ENCODE data around the gene PLIN4.

Gene PLIN4

DNA sequence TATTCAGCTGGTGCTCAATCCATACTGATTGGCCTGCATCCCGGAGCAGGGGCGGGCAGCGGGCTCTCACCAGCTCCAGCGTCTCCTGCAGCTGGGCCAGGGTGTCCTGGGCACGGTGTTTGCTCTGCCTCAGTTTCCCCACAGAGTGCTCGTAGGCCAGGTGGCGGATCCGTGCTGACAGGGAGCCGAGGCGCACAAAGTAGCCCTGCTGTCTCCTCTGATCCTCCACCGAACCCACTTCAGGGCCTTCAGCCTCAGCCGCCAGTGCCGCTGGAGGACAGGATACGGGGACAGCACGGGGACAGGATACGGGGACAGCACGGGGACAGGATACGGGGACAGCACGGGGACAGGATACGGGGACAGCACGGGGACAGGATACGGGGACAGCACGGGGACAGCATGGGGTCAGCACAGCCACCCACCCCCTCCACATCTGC lies 7.3 kb upstream of the PLIN4 start:
- no peak for DNase-seq (ENCODE audit: low read depth)

DNA sequence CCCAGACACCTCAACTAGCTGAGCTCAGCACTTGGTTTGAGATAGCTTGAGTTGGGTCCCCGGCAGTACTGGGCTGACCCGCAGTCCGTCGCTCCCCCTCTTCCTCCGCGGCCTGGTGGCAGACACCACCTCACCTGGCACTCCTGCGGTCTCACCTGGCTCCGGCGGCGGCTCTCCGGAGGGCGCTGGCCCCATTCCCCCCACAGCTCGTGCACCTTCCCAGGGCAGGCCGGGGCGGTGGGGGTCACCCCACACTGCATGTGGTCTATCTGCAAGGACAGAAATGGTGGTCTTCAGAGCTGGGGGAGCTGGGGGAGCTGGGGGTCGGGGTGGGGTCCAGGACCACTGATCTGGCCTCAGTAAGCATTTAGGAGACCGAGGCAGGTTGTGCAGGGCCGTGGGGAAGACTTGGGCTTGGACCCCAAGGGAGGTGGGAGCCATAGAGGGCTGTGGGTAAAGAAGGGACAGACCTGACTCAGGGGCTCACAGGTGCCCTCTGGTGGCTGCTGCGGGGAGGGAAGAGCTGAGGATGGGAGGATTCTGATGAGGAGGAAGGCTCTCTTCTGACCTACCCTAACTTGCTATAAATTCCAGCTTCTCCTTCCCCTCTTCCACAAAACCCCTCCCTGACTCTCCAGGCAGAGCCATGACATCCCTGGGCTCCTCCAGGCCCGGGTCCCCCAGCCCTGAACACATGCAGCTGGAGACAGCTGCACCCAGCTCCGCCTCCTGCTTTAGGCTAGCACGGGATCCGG lies 6.7 kb upstream of the PLIN4 start:
- DNase-seq (ENCODE audit: low read depth): peak; percentile 64

DNA sequence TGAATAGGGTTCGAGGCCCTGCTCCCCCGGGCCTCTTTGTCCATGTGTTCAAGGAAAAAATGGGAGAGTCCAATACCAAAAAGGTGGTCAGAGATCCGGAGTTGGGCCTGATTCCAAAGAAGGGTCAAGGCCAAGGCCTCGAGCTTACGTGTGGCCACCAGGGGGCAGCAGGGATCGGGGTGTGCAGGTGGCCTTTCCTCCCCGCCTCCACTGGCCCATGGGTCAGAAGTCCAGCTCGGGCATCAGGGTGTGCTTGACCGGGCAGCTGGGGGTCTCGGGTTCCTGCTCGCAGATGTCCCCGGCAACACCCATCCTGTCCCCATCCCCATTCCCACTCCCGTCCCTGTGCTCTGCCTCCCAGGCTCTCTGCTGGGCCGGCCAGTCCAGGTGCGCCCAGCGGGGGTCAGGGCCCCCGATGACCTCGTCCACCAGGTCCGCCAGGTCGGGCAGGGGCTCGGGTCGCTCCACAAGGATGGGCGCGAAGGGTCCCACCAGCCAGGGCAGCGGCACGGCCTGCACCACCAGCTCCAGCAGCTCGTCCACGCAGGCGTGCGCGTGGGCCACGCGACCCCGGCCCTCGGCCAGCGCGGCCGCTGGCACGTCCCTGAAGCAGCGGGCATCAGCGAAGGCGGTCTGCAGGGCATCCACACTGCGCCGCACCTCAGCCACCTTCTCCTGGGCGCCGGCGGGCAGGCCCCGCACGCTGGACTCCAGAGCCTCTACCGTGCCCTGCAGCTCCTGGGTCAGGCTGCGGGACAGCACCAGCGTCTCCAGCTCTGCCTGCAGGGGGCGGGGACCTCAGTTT lies 5.2 kb upstream of the PLIN4 start:
- peak; percentile 20 for DNase-seq (ENCODE audit: low read depth)

DNA sequence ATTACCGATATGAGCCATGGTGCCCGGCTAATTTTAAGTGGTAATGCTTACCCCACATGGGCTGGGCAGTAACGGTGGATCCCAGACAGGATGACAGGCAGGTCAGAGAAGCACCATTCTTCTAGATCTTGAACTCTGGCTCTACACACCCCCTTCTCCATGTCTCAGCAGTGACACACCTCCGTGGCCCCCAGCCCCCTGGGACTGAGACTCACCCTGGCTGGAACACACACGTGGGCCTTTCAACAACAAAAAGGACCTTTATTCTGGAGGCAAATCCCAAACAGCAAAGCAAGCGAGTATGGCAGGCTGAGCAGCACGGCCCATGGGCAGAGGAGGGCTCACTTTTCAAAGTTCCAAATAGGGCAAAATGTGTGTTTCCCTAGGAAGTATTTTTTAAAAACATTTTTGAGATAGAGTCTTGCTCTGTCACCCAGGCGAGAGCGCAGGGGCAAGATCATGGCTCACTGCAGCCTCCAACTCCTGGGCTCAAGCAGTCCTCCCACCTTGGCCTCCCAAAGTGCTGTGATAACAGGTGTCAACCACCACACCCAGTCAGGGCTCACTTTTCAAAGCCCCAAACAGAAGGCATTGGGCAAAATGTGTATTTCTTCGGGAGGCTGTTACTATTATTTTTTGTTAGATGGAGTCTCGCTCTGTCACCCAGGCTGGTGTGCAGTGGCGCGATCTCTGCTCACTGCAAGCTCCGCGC lies 4.2 kb upstream of the PLIN4 start:
- no peak for DNase-seq (ENCODE audit: low read depth)

DNA sequence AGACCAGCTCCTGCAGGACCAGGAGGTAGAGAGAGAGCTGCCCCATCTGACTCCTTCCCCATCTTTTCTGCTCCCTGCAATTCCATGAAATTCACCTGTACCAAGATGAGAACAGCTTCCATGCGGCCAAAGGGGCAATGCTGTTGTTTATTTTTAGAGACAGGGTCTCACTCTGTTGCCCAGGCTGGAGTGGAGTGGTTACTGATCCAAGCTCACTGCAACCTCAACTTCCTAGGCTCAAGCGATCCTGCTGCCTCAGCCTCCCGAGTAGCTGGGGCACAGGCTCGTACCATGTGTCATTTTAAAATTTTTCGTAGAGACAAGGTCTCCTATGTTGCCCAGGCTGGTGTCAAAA lies 3.6 kb upstream of the PLIN4 start:
- no peak for DNase-seq (ENCODE audit: low read depth)

DNA sequence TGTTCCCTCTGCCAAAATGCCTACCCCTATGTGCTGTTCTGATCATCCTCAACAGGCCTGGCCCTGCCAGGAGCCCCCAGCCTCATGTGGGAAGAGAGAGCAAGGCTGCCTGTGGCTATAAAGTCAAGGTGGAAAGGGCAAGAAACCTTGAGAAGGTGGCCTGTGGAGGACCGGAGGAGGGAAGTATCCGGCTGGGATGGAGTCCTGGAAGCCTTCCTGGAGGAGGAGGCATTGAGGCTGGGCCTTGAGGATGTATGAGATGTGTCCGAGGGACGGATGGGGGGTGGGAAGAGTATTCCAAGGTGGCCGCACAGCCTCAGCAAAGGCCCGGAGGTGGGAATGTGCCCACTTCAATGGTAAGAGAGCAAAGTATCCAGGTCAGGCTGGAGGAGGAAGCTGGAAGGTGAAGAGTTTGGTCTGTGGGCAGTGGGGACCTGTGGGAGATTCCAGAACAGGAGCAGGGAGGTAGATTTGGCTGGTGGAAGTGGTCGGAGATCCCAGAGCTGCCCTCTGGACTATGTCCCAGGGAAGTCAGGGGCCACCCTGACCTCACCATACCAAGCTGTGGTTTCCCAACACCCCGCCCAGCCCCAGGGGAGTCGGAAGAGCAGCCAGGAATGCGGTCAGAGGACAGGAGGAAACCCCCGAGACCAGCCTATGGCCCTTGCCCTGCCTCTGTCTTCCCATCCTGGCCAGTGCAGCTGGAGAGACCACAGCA lies 3.0 kb upstream of the PLIN4 start:
- DNase-seq (ENCODE audit: low read depth): no peak

DNA sequence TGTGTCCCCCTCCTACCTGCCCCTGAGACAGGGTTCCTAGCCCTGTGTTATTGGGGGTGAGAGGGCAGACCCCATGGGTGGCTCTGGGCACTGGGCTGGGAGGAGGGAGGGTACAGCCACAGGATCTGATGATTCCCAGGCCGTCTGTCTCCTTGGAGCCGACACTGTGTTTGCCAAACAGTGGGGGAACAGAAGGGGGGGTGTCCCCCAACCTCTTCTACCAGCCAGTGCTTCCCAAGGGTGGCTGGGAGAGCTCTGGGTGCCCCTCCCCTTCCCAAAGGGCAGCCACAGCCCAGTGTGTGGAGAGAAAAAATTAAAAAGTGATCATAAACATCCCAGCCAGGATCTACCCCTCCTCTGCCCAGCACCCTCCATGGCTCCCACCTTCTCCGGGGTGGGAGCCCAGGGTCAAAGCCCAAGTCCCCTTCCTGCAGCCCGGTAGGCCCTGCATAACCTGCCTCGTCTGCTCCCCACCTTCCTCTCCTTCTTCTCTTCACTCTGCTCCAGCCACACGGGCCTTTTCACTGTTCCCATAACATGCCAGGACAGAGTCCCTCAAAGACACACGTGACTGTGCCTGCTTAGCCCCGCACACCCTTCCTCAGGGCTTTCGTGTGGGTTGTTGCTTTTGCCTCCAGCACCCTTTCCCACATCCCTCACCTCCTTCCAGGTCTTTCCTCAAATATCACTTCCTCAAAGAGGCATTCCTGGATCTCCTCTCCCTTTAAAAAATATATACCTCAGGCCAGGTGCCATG lies 1.4 kb upstream of the PLIN4 start:
- no peak for DNase-seq (ENCODE audit: low read depth)

DNA sequence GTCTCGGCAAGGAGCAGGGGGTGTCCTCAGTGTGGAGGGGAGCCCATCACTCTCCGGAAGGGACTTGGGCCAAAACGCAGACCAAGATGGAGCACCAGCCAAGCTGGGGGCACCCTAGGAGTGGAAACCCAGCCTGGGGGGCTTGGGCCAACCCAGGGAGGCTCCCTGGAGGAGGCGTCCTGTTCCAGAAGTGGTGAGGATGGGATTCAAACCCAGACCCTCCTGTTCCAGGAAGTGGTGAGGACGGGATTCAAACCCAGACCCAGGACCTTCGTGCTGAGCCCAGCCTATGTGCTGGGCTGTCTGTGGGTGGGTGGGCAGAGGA lies 848 bp upstream of the PLIN4 start:
- no peak for DNase-seq (ENCODE audit: low read depth)

DNA sequence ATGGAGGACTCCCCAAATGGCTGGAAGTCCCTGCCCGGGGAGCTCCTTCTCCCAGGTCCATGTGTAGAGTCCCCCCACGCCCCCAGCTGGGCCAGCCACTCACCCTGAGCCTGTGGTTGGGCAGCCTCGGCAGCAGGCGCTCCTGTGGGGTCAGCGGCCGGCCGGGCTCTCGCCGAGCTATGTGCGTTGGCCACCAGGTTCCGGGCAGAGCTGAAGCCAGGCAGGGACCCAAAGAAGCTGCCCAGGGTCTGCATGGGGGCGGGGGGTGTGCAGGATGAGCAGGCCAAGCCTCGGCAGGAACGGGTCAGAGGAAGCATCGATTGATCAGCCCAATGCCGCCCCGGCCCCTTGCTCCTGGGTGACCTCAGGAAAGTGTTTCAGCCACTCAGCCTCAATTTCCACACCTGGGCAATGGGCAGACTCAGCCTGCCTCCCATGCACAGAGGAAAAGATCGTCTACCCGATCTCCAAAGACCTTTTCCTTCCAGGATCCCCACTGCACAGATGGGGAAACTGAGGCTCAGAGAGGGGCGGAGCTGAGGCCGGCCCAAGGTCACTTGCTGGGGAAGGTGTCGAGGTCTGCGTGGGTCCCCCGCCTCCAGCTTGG lies 732 bp downstream of the PLIN4 start:
- DNase-seq (ENCODE audit: low read depth): no peak

DNA sequence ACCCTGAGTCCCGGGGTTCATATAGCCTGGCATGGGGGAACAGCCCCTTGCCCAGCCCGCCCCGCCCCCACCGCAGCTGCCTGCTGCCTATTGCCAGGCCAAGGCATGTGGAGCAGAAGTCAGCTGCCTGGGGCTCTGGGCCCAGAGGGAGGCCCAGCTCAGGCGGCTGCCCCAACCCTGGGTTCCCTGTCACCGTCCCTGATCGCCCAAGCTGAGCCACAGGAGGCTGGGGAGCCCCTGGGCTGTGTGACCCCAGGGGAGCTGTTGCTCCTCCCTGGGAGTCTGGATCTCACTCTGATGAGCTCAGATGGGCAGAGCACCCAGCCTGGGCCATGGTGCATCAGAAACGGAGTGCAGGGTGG lies 1.4 kb downstream of the PLIN4 start:
- DNase-seq (ENCODE audit: low read depth): no peak

DNA sequence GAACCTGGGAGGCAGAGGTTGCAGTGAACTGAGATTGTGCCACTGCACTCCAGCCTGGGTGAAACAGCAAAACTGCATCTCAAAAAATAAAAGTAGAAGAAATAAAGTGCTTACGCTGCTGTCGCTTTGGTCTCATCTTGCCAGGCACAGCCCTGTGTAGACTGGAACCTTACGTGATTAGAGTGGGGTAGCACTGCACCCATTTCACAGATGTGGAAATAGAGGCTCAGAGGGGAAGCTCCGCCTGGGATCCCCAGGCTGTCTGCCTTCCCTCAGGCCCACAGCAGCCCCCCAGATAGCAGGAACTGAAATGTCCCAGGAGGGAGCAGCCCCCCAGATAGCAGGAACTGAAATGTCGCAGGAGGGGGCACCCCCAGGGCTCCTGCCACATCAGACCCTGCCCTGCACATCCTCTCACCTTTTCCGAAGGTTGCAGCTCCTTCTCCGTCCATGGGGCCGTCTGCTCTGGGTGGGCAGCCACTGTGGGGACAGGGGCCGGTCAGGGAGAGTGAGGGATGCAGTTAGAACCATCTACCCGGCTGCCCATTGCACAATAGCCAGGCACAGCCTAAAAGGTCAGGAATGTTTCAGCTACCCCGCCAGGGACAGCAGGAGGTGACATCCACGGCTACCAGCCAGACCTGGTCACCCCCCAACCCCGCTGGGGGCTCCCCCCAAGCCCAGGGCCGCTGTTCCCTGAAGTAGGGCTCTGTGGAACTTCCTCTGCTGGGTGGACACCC lies 1.9 kb downstream of the PLIN4 start:
- no peak for DNase-seq (ENCODE audit: low read depth)

DNA sequence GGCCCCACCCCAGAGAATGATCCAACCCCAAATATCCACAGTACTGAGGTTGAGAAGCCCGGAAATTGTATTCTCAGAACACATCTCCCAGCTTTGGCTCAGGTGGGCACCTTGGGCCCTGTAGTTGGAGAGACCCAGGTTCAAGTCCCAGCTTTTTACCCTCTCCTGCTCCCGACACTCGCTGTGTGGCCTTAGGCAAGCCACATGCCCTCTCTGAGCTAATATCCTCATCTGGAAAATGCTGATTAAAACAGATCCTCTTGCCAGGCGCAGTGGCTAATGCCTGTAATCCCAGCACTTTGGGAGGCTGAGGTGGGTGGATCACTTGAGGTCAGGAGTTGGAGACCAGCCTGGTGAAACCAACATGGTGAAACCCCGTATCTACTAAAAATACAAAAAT lies 2.6 kb downstream of the PLIN4 start:
- no peak for DNase-seq (ENCODE audit: low read depth)

DNA sequence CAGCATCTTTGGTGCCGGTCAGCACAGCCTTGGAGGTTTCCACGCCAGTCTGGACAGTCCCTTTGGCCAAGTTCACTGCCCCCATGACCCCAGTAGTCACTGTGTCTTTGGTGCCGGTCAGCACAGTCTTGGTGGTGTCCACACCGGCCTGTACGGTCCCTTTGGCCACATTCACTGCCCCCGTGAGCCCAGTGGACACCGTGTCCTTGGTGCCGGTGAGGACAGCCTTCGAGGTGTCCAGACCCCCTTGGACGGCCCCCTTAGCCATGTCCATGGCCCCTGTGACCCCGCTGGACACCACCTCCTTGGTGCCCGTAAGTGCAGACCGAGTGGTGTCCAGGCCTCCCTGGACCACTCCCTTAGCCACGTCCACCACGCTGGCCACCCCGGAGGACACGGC lies 5.0 kb downstream of the PLIN4 start:
- no peak for DNase-seq (ENCODE audit: low read depth)

DNA sequence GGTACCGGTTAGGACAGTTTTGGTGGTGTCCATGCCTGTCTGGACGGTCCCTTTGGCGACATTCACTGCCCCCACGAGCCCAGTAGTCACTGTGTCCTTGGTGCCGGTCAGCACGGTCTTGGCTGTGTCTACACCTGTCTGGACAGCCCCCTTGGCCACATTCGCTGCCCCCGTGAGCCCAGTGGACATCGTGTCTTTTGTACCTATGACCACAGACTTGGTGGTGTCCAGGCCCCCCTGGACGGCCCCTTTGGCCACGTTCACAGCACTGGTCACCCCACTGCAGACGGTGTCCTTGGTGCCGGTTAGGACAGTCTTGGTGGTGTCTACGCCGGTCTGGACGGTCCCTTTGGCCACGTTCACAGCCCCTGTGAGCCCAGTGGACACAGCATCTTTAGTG lies 6.2 kb downstream of the PLIN4 start:
- DNase-seq (ENCODE audit: low read depth): no peak

DNA sequence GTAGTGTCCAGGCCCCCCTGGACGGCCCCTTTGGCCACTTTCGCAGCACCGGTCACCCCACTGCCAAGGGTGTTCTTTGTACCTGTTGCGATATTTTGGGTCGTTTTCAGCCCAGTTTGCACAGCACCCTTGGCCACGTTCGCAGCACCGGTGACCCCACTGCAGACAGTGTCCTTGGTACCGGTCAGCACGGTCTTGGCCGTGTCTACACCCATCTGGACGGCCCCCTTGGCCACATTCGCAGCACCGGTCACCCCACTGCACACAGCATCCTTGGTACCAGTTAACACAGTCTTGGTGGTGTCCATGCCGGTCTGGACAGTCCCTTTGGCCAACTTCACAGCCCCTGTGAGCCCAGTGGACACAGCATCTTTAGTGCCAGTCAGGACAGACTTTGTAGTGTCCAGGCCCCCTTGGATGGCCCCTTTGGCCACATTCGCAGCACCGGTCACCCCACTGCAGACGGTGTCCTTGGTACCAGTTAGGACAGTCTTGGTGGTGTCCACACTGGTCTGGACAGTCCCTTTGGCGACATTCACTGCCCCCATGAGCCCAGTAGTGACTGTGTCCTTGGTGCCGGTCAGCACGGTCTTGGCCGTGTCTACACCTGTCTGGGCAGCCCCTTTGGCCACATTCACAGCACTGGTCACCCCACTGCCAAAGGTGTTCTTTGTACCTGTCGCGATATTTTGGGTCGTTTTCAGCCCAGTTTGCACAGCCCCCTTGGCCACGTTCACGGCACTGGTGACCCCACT lies 6.8 kb downstream of the PLIN4 start:
- DNase-seq (ENCODE audit: low read depth): no peak

DNA sequence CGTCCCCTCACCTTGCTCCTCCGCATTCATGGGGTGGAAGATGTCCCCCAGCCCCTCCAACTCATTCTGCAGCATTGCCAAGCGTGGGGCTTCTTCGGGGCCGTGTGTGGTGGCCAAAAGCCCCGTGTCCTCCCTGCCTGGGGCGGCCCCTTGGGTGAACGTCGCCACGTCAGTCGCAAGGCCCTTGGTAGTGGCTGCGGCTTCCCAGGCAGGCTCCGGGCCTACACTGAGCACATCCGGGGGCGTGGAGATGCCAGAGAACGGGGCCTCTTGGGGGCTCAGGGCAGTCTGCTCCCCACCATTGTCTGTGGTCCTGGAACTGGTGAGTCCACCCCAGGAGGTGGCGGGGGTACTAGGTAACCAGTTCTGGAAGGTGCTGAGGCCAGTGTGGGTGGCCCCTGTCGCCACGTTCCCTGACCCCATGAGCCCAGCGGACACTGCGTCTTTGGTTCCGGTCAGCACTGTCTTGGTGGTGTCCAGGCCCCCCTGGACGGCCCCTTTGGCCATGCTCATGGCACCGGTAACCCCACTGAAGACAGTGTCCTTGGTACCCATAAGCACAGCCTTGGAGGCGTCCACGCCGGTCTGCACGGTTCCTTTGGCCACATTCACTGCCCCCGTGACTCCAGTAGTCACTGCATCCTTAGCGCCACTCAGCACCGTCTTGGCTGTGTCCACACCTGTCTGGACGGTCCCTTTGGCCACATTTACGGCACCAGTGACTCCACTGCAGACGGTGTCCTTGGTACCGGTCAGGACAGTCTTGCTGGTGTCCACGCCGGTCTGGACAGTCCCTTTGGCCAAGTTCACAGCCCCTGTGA lies 7.6 kb downstream of the PLIN4 start:
- DNase-seq (ENCODE audit: low read depth): no peak

DNA sequence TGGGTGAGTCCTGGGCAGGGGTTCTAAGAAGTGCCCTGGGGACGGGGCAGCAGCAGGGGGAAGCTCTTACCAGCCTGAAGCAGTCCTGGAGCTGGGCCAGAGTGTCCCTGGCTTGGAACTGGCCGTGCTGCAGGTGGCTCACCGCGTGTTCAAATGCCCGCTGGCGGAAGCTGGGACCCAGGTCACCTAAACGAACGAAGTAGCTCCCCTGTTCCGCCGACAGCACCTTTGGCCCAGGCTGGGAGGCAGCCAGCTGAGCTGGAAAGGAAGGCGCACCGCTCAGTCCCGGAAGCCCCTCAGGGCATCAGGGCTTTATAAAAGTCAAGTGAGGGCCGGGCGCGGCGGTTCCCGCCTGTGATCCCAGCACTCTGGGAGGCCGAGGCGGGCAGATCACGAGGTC lies 9.6 kb downstream of the PLIN4 start:
- DNase-seq (ENCODE audit: low read depth): no peak

DNA sequence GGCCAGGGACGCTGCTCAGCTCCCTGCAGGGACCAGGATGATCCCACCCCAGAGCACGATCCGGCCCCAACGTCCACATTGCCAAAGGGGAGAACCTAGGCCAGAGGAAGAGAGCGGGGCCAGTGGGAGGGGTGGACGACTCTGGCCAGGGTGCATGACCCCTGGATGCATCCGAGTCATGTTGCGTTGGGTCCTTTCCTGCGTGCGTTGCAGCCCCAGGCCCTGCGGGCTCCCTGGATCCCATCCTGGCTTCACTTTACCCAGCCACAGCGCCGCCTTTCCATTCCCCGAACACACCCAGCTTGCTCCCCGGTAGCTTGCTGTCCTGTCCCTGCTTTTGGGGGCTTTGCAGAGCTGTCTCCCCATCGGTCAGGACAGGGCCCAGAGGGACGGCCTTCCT lies 10.5 kb downstream of the PLIN4 start:
- DNase-seq (ENCODE audit: low read depth): no peak

DNA sequence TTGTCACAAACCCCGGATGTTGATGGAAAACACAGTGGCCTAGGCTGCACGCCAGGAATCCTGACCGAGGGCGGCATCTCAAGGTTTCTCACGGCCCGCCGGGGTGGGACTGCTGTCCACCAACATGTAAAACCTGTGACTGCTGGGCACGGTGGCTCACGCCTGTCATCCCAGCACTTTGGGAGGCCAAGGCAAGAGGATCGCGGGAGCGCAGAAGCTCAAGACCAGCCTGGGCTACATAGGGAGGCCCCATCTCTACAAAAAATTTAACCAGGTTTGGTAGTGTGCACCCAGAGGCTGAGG lies 11.2 kb downstream of the PLIN4 start:
- DNase-seq (ENCODE audit: low read depth): no peak
